Measurements from ENCODE around the gene MCL1. TPM values are rescaled to one million over a fixed set of nuclear protein-coding genes. Genes with fewer than 3 reads are reported as not detected.

The MCL1 gene
- total and polyA plus RNA-seq, 2 of the 13 experiments (the other 11 are each of a cell fraction or from before 2014, with no cell fraction given) = 69.5 to 125 TPM

DNA sequence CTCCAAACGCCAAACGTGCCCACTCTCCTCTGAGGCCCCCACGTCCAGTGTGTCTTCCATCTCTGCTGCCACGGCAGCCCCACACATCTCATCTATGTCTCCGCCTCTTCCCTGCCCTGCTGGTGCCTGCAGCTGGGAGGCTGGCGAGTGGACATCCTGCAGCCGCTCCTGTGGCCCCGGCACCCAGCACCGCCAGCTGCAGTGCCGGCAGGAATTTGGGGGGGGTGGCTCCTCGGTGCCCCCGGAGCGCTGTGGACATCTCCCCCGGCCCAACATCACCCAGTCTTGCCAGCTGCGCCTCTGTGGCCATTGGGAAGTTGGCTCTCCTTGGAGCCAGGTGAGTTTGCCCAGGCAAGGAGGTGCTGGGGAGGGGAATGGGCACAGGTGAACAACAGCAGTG, 21.6 kb downstream of the MCL1 start:
- no peak overlapping the region for H3K4me3 ChIP-seq (replicated peaks in 1 of 3; ENCODE audit: insufficient read depth in 1 of 3, low read depth in 2 of 3, low read length in 3 of 3)
- H3K27me3 ChIP-seq (ENCODE audit: control insufficient read depth in 1 of 2, insufficient read depth in 2 of 2, low read length in 2 of 2) = no peaks in the 10 kb centered on the region
- no peak for FAIRE-seq
- peaks cover 2% of the 10 kb centered on the region for H3K79me2 ChIP-seq (ENCODE audit: insufficient read depth, low read length)
- no peak overlapping the region for H3K4me2 ChIP-seq (ENCODE audit: low read depth, low read length)
- H2AFZ ChIP-seq (ENCODE audit: low read length) = no peak overlapping the region
- H3K9ac ChIP-seq (ENCODE audit: insufficient read depth, low read depth, low read length) = no peak overlapping the region
- ATAC-seq = no peak
- WGBS (ENCODE audit: low lambda C conversion rate) = 95% methylated on average over 13 of the region's 15 CpGs
- H3K27ac ChIP-seq (ENCODE audit: extremely low read length, insufficient read depth, low read length) = no peak overlapping the region
- H3K4me1 ChIP-seq (ENCODE audit: insufficient read depth, low read length) = peaks cover 46% of the 10 kb centered on the region
- peaks cover 0 to 5% of the 10 kb centered on the region in 2 experiments; a peak in 2 of 5 replicates for H3K36me3 ChIP-seq (replicated peaks in 1 of 2; ENCODE audit: control insufficient read depth in 1 of 2, insufficient read depth in 2 of 2, low read length in 2 of 2)
- no TSS peak for BruUV-seq (replicated peaks)
- TF ChIP-seq ZNF343 (CRISPR knock-in tag; IDR thresholded peaks at IDR 0.05) (no peak), AGO2 (optimal IDR thresholded peaks at IDR 0.05; ENCODE audit: low read depth, low read length) (peak; percentile 5)
- H3K9me3 ChIP-seq (ENCODE audit: low read length) = no peaks in the 10 kb centered on the region
- no peak for DNase-seq (ENCODE audit: low spot score)
- ChIA-PET POLR2A (interaction anchor here (1.3 kb wide), 1 partner anchor 22 kb away, joined by 4 read pairs; the partner anchor contains the start of gene MCL1), CTCF (ENCODE audit: low intra/inter-chr PET ratio, low total read pairs) (no interaction called here)
- H4K20me1 ChIP-seq (ENCODE audit: insufficient read depth, low read length) = no peaks in the 10 kb centered on the region
- in situ Hi-C loops (cut with HindIII; ENCODE audit: extremely low pct_ligation_motif_present, low pct_unique_long_range_greater_than_20kb) (no loop called here), intact Hi-C loops (cut with micrococcal nuclease; ENCODE audit: unreplicated experiment) (loop anchor here (10.0 kb wide), 1 partner anchor 303 kb away; the partner anchor contains the start of gene CA14)

DNA sequence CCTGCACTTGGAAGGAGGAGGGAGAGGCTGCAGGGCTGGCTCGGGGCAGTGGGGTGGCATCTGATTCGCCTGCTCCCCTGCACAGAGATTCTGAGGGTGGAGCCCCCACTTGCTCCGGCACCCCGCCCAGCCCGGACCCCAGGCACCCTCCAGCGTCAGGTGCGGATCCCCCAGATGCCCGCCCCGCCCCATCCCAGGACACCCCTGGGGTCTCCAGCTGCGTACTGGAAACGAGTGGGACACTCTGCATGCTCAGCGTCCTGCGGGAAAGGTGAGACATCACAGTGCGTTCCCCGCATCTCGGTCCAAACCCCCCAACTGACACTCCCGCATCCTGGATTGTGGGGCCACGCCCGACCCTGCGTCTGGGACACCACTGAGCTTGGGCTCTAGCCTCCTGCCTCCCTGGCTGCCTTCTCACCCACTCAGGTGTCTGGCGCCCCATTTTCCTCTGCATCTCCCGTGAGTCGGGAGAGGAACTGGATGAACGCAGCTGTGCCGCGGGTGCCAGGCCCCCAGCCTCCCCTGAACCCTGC, 22.3 kb downstream of the MCL1 start:
- Histone ChIP-seq H3K27ac (ENCODE audit: extremely low read length, insufficient read depth, low read length) (no peak overlapping the region), H3K9me3 (ENCODE audit: low read length) (no peaks in the 10 kb centered on the region), H3K9ac (ENCODE audit: insufficient read depth, low read depth, low read length) (no peak overlapping the region), H2AFZ (ENCODE audit: low read length) (no peak overlapping the region), H3K4me2 (ENCODE audit: low read depth, low read length) (no peak overlapping the region), H3K27me3 (ENCODE audit: control insufficient read depth in 1 of 2, insufficient read depth in 2 of 2, low read length in 2 of 2) (no peaks in the 10 kb centered on the region), H3K4me3 (replicated peaks in 1 of 3; ENCODE audit: insufficient read depth in 1 of 3, low read depth in 2 of 3, low read length in 3 of 3) (no peak overlapping the region), H4K20me1 (ENCODE audit: insufficient read depth, low read length) (no peaks in the 10 kb centered on the region), H3K4me1 (ENCODE audit: insufficient read depth, low read length) (peaks cover 47% of the 10 kb centered on the region), H3K36me3 (replicated peaks in 1 of 2; ENCODE audit: control insufficient read depth in 1 of 2, insufficient read depth in 2 of 2, low read length in 2 of 2) (peaks cover 0 to 5% of the 10 kb centered on the region in 2 experiments; a peak in 2 of 5 replicates), H3K79me2 (ENCODE audit: insufficient read depth, low read length) (no peaks in the 10 kb centered on the region)
- DNase-seq (ENCODE audit: low spot score) (no peak), FAIRE-seq (no peak), ATAC-seq (no peak)
- WGBS (ENCODE audit: low lambda C conversion rate) = 97% methylated on average over 16 of the region's 26 CpGs
- ChIA-PET POLR2A (interaction anchor here (1.3 kb wide), 1 partner anchor 23 kb away, joined by 4 read pairs; the partner anchor contains the start of gene MCL1), CTCF (ENCODE audit: low intra/inter-chr PET ratio, low total read pairs) (no interaction called here)
- in situ Hi-C loops (cut with HindIII; ENCODE audit: extremely low pct_ligation_motif_present, low pct_unique_long_range_greater_than_20kb) = no loop called here
- no TSS peak for BruUV-seq (replicated peaks)
- intact Hi-C loops (cut with micrococcal nuclease; ENCODE audit: unreplicated experiment) = loop anchor here (10.0 kb wide), 1 partner anchor 302 kb away; the partner anchor contains the start of gene CA14
- no peak for TF ChIP-seq ZNF75D (CRISPR knock-in tag; IDR thresholded peaks at IDR 0.05; ENCODE audit: borderline replicate concordance)
- TF ChIP-seq ZNF547 (CRISPR knock-in tag; IDR thresholded peaks at IDR 0.05) = no peak
- no peak for TF ChIP-seq ZNF101 (CRISPR knock-in tag; IDR thresholded peaks at IDR 0.05; ENCODE audit: borderline replicate concordance, low read depth)
- TF ChIP-seq ZNF616 (CRISPR knock-in tag; IDR thresholded peaks at IDR 0.05; ENCODE audit: low read depth) = no peak
- TF ChIP-seq HDAC1 (CRISPR knock-in tag; IDR thresholded peaks at IDR 0.05) = no peak
- TF ChIP-seq, protein P1, sequence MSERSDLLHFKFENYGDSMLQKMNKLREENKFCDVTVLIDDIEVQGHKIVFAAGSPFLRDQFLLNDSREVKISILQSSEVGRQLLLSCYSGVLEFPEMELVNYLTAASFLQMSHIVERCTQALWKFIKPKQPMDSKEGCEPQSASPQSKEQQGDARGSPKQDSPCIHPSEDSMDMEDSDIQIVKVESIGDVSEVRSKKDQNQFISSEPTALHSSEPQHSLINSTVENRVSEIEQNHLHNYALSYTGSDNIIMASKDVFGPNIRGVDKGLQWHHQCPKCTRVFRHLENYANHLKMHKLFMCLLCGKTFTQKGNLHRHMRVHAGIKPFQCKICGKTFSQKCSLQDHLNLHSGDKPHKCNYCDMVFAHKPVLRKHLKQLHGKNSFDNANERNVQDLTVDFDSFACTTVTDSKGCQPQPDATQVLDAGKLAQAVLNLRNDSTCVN (CRISPR knock-in tag; IDR thresholded peaks at IDR 0.05; ENCODE audit: borderline replicate concordance) = no peak
- TF ChIP-seq MBD4 (IDR thresholded peaks at IDR 0.05; ENCODE audit: borderline replicate concordance, low read length) = no peak
- TF ChIP-seq, protein P2, sequence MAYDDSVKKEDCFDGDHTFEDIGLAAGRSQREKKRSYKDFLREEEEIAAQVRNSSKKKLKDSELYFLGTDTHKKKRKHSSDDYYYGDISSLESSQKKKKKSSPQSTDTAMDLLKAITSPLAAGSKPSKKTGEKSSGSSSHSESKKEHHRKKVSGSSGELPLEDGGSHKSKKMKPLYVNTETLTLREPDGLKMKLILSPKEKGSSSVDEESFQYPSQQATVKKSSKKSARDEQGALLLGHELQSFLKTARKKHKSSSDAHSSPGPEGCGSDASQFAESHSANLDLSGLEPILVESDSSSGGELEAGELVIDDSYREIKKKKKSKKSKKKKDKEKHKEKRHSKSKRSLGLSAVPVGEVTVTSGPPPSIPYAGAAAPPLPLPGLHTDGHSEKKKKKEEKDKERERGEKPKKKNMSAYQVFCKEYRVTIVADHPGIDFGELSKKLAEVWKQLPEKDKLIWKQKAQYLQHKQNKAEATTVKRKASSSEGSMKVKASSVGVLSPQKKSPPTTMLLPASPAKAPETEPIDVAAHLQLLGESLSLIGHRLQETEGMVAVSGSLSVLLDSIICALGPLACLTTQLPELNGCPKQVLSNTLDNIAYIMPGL (CRISPR knock-in tag; IDR thresholded peaks at IDR 0.05; ENCODE audit: borderline replicate concordance in 1 of 2, low read depth in 1 of 2) = no peak
- TF ChIP-seq MTA3 (CRISPR knock-in tag; IDR thresholded peaks at IDR 0.05) = no peak
- no peak for TF ChIP-seq GABPA (IDR thresholded peaks at IDR 0.05; ENCODE audit: low read depth, low read length)
- TF ChIP-seq GABPA (CRISPR knock-in tag; IDR thresholded peaks at IDR 0.05; ENCODE audit: low read depth) = no peak
- no peak for TF ChIP-seq HHEX (CRISPR knock-in tag; IDR thresholded peaks at IDR 0.05)
- TF ChIP-seq ZNF501 (CRISPR knock-in tag; IDR thresholded peaks at IDR 0.05) = no peak
- TF ChIP-seq ZNF430 (CRISPR knock-in tag; IDR thresholded peaks at IDR 0.05) = no peak
- TF ChIP-seq ZNF441 (CRISPR knock-in tag; IDR thresholded peaks at IDR 0.05; ENCODE audit: borderline replicate concordance) = no peak
